WERI-Rb-1 (cell line): ENCODE results near the gene CFAP410.
A peak's percentile ranks its signal among the peaks of the same experiment; 100 is the strongest.
"Not testable (repeated sequence)": the region's sequence is repeated elsewhere in the genome, so short reads cannot be mapped to it uniquely, and the experiment has no call there.

Experiments
- DNase-seq: peaks from one replicate; pipeline ENCODE4 v3.0.0-alpha.2; 2020
- H3K27ac ChIP-seq: fragments of 250-450 bp; sonication (Bioruptor Pico); 2 replicates; pipeline ENCODE4 v1.5.1; 2020; ENCODE audit warnings: mild to moderate bottlenecking, moderate library complexity
- H3K27me3 ChIP-seq: fragments of 250-450 bp; sonication (Bioruptor Pico); 2 replicates; pipeline ENCODE4 v1.5.1; 2021; ENCODE audit warnings: mild to moderate bottlenecking, low read depth, moderate library complexity; ENCODE audit not compliant: insufficient read depth, severe bottlenecking
- H3K36me3 ChIP-seq: fragments of 250-450 bp; sonication (Bioruptor Pico); 2 replicates; pipeline ENCODE4 v1.5.1; 2020; ENCODE audit warnings: mild to moderate bottlenecking, moderate library complexity
- H3K4me3 ChIP-seq: 2 replicates; pipeline ENCODE4 v1.5.1; 2011; ENCODE audit warnings: low read depth, mild to moderate bottlenecking, control low read depth, low read length
- H3K9me3 ChIP-seq: fragments of 250-450 bp; sonication (Bioruptor Pico); 2 replicates; pipeline ENCODE4 v1.5.1; 2021; ENCODE audit warnings: mild to moderate bottlenecking, moderate library complexity; ENCODE audit not compliant: severe bottlenecking
- CTCF ChIP-seq: IDR thresholded peaks from 2 replicates; pipeline ENCODE4 v1.5.1; 2011; ENCODE audit warnings: low read depth, mild to moderate bottlenecking, control low read depth, inconsistent platforms, low read length

CFAP410 gene

GRCh38 chr21:44366586-44367211 lies 27.5 kb upstream of the CFAP410 start:
- Histone ChIP-seq H3K36me3 (no peaks in the 10 kb centered on the region), H3K27ac (no peak overlapping the region), H3K9me3 (peaks cover 2% of the 10 kb centered on the region), H3K27me3 (peaks cover 8% of the 10 kb centered on the region), H3K4me3 (no peak overlapping the region)
- DNase-seq = no peak
- no peak for TF ChIP-seq CTCF

- DNase-seq = no peak
- Histone ChIP-seq H3K9me3 (peaks cover 2% of the 10 kb centered on the region), H3K27me3 (peaks cover 8% of the 10 kb centered on the region), H3K4me3 (no peak overlapping the region), H3K27ac (no peak overlapping the region), H3K36me3 (no peaks in the 10 kb centered on the region)
- no peak for TF ChIP-seq CTCF
Measured at GRCh38 chr21:44365967-44366585, 26.9 kb upstream of the CFAP410 start.

GRCh38 chr21:44365251-44365966 lies 26.2 kb upstream of the CFAP410 start:
- Histone ChIP-seq H3K4me3 (no peak overlapping the region), H3K9me3 (peaks cover 2% of the 10 kb centered on the region), H3K27me3 (peaks cover 5% of the 10 kb centered on the region), H3K36me3 (no peaks in the 10 kb centered on the region), H3K27ac (no peak overlapping the region)
- no peak for TF ChIP-seq CTCF
- no peak for DNase-seq

- H3K27ac ChIP-seq = no peak overlapping the region
- peaks cover 2% of the 10 kb centered on the region for H3K9me3 ChIP-seq
- DNase-seq = no peak
- no peak overlapping the region for H3K4me3 ChIP-seq
- H3K36me3 ChIP-seq = no peaks in the 10 kb centered on the region
- TF ChIP-seq CTCF = peak; percentile 57; the same call in 1 of the 2 replicates
- peaks cover 5% of the 10 kb centered on the region for H3K27me3 ChIP-seq
Measured at GRCh38 chr21:44364151-44365053, 25.2 kb upstream of the CFAP410 start.

GRCh38 chr21:44363278-44363677 lies 24.1 kb upstream of the CFAP410 start:
- no peak for DNase-seq
- Histone ChIP-seq H3K27ac (no peak overlapping the region), H3K9me3 (peaks cover 2% of the 10 kb centered on the region), H3K27me3 (no peaks in the 10 kb centered on the region), H3K4me3 (no peak overlapping the region), H3K36me3 (no peaks in the 10 kb centered on the region)
- no peak for TF ChIP-seq CTCF

GRCh38 chr21:44361903-44362302 lies 22.7 kb upstream of the CFAP410 start:
- H3K9me3 ChIP-seq, H3K27me3 ChIP-seq, H3K4me3 ChIP-seq, H3K36me3 ChIP-seq, DNase-seq, H3K27ac ChIP-seq: not testable (repeated sequence)
